HG03139 (cell line): ENCODE results near the gene DNM2.
"Not testable (repeated sequence)": the region's sequence is repeated elsewhere in the genome, so short reads cannot be mapped to it uniquely, and the experiment has no call there.

Source experiments
- ATAC-seq: cut with Tn5 transposase; IDR thresholded peaks from one replicate; pipeline ENCODE4 v1.9.1; 2021; ENCODE audit not compliant: unreplicated experiment

Gene DNM2

GRCh38 chr19:10724573-10725071, 6.7 kb downstream of the DNM2 start:
- ATAC-seq = no peak

- no peak for ATAC-seq
Observed at GRCh38 chr19:10725415-10725814, 7.5 kb downstream of the DNM2 start.

GRCh38 chr19:10726268-10726667, 8.4 kb downstream of the DNM2 start:
- no peak for ATAC-seq

GRCh38 chr19:10727685-10728201, 9.9 kb downstream of the DNM2 start:
- no peak for ATAC-seq

GRCh38 chr19:10729411-10729810, 11.5 kb downstream of the DNM2 start:
- ATAC-seq = no peak

GRCh38 chr19:10730932-10731331, 13.1 kb downstream of the DNM2 start:
- no peak for ATAC-seq

GRCh38 chr19:10735741-10736140, 17.9 kb downstream of the DNM2 start:
- ATAC-seq = no peak

- no peak for ATAC-seq
Observed at GRCh38 chr19:10736189-10736588, 18.3 kb downstream of the DNM2 start.

GRCh38 chr19:10736916-10737551, 19.2 kb downstream of the DNM2 start:
- ATAC-seq = no peak

- ATAC-seq = no peak
Observed at GRCh38 chr19:10737722-10738121, 19.8 kb downstream of the DNM2 start.

GRCh38 chr19:10740798-10741197, 22.9 kb downstream of the DNM2 start:
- no peak for ATAC-seq

- ATAC-seq = no peak
Observed at GRCh38 chr19:10742476-10742875, 24.6 kb downstream of the DNM2 start.

GRCh38 chr19:10744253-10744798, 26.4 kb downstream of the DNM2 start:
- ATAC-seq = no peak

- no peak for ATAC-seq
Observed at GRCh38 chr19:10744801-10745293, 27.0 kb downstream of the DNM2 start.

GRCh38 chr19:10746437-10746836, 28.6 kb downstream of the DNM2 start:
- not testable (repeated sequence) for ATAC-seq

GRCh38 chr19:10747271-10747670, 29.4 kb downstream of the DNM2 start:
- no peak for ATAC-seq

GRCh38 chr19:10747674-10748073, 29.8 kb downstream of the DNM2 start:
- no peak for ATAC-seq

GRCh38 chr19:10748195-10748926, 30.5 kb downstream of the DNM2 start:
- no peak for ATAC-seq

GRCh38 chr19:10748927-10749434, 31.1 kb downstream of the DNM2 start:
- ATAC-seq = no peak

GRCh38 chr19:10749435-10750384, 31.8 kb downstream of the DNM2 start:
- no peak for ATAC-seq
